HFF-Myc (cell line): Measurements from ENCODE around the gene PPY.
A peak's percentile ranks its signal among the peaks of the same experiment; 100 is the strongest.
"Not testable (repeated sequence)": the region's sequence is repeated elsewhere in the genome, so short reads cannot be mapped to it uniquely, and the experiment has no call there.

Experiments used
- DNase-seq: peaks from one replicate; pipeline ENCODE4 v3.0.0-alpha.2; 2011; ENCODE audit warnings: low read depth; ENCODE audit errors: extremely low read depth
- H3K4me3 ChIP-seq: replicated peaks from 2 replicates; pipeline ENCODE4 v1.5.1; 2011; ENCODE audit warnings: low read depth, mild to moderate bottlenecking, control low read depth, low read length
- TF ChIP-seq, protein P1 (sequence below): IDR thresholded peaks from 2 replicates; pipeline ENCODE4 v1.5.1; 2012; ENCODE audit warnings: mild to moderate bottlenecking, low read depth, low read length, control low read depth; ENCODE audit errors: missing control alignments

PPY gene

DNA sequence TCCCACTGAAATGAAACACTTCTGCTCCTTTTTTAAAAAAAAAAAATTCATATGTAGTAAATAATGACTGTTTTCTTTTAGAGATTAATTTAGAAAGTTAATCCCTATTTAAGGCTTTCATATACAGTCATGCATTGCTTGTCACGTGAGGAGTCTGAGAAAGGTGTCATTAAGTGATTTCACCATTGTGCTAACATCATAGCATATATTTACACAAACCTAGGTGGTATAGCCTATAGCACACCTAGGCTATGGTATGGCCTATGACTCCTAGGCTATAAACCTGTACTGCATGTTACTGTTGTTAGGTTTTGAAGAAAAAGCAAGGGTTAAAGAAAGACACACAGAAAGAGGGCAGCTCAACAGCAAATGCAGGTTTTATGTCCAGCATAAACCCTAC, 13.7 kb downstream of the PPY start:
- TF ChIP-seq, protein P1, sequence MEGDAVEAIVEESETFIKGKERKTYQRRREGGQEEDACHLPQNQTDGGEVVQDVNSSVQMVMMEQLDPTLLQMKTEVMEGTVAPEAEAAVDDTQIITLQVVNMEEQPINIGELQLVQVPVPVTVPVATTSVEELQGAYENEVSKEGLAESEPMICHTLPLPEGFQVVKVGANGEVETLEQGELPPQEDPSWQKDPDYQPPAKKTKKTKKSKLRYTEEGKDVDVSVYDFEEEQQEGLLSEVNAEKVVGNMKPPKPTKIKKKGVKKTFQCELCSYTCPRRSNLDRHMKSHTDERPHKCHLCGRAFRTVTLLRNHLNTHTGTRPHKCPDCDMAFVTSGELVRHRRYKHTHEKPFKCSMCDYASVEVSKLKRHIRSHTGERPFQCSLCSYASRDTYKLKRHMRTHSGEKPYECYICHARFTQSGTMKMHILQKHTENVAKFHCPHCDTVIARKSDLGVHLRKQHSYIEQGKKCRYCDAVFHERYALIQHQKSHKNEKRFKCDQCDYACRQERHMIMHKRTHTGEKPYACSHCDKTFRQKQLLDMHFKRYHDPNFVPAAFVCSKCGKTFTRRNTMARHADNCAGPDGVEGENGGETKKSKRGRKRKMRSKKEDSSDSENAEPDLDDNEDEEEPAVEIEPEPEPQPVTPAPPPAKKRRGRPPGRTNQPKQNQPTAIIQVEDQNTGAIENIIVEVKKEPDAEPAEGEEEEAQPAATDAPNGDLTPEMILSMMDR = no peak
- H3K4me3 ChIP-seq = no peak overlapping the region
- DNase-seq = no peak

DNA sequence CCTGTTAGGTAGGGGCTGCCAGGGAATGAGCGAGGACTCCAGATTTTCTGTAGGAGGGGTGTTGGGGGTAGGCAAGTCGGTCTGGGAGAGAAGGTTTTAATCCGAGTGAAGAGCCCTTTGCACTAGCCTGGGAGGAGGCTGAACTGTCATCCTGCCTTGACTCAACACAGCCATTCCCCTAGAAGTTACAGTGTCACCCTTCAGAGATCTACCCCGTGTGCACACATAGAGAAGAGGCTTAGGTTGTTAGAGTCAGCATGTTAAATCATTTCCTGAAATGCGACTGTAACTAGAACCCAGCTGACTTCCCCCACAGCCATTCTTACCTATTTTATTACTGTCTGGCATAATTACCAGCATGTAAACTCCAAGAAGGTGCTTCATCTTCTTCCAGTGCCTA, 14.3 kb downstream of the PPY start:
- H3K4me3 ChIP-seq, DNase-seq: not testable (repeated sequence)

DNA sequence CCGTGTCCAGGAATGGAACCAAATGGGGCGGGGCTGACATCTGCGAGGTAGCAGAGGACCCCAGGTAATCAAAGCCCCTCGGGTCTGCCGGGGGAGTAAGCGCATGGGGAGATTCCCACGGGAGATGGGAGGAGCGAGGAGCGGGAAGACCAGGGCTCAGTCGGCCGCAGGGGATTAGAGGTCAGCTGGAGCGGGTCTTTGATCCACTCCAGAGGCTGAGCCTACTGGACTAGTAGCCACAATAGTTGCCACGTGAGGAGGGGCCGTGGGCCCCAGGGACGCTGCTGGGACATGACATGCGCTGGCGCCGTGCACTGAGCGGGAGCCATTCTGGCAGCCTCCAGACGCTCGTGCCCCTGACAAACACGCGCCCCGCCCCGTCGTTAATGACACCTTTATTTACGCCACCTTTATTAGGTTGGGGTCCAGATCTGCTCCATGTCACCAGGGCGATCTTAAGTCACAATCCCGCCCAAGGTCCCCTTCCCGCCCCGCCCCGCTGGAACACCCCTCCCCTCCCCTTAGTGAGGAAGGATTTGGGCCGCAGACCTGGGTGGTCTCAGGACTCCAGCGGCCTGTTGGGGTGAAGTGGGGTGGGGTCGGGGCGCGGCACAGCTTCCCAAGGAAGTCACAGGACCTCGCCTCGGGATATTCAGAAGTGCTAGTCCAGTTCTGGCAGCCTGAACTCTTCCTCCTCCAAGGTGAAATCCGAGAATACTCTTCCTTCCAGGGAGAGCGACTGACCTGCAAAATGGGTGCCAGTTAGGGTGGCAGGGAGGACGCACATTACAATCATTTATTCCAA, 15.0 kb downstream of the PPY start:
- TF ChIP-seq, protein P1 = no peak
- H3K4me3 ChIP-seq = no peak overlapping the region
- DNase-seq = no peak

DNA sequence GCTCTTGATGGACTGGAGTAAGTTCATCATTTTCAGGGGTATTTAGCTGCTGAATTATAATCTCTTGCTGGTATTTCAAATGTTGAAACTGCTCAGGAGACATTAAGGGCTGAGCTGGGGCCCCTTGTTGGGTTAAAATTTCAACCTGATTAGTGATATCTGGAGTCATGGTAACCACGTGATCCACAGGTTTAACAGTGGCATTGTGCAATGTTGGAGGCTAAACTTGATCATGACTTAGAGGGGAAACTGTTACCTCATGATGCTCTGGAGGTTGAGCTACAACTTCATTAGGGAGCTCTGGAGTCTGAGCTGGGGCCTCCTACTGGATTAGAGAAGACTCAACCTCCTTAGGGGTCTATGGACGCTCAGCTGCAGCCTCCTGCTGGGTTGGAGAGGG, 17.7 kb downstream of the PPY start:
- TF ChIP-seq, protein P1 = no peak
- no peak for DNase-seq
- H3K4me3 ChIP-seq = no peak overlapping the region

DNA sequence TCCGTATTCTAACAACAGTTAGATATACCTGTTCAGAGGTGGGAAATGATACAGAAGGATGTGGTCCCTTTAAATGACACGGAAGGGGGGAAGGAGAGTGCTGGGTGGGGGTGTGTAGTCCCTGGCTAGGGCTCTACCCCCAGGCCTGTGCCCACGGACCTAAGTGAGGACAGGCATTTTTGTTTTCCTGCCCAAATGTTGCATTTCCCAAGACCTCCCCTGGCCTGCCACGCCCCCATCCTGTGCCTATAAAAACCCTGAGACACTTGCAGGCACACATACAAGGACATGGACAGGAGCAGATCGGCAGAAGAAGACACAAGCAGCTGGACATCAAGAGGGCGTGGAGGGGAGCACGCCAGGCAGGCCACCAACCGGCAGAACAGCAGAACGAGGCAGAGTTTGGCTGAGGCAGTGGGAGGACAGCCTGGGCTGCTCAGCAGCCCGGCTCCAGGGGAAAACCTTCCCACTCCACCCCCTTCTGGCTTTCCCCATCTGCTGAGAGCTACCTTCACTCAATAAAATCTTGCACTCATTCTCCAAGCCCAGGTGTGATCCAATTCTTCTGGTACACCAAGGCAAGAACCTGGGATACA, 21.7 kb downstream of the PPY start:
- no peak for DNase-seq
- TF ChIP-seq, protein P1 = no peak
- no peak overlapping the region for H3K4me3 ChIP-seq

DNA sequence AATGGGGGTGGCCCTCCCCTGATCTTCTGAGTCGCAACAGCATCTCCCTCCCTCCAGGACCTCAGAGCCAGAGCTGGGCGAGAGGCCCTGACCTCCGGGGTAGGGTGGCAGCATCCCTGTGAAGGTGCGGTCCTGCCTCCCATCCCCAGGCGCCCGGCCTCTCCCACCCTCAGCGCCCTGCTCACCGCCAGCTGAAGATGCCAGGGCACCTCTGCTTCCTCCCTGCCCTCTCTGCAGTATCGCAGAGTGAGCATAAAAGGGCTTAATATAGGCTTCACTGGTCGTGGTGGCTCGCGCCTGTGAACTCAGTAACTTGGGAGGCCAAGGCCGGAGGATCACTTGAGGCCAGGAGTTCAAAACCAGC, 24.3 kb downstream of the PPY start:
- H3K4me3 ChIP-seq = no peak overlapping the region

DNA sequence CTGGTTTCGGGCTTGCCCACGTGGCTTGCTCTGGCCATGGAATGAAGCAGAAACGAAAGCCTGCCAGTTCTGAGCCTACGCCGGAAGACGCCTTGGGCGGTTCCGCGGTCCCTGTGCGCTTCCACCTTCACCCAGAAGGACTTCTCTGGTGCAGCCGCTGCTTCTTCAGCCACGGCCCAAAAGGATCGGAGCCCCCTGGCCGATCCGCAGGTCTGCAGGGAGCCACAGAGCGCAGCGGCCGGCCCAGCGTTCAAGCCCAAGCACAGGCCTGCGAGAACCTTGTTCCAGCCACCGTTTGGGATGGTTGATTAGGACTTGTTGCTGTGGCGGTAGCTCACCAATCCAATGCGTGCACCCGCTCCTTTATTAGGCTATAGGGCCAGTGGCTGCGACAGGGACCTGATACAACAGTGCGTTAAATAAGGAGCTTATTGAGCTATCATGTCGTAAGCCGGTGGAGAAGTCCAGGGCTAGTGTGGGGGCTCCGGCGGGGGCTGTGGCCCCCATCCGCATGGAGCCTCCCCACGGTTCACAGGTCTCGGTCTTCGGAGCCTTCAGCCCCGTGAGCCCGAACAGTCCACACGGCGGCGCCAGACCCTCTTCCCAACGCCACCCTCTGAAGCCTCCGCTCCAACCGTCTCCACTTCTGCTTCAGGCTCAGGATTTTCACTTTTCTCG, 24.8 kb downstream of the PPY start:
- TF ChIP-seq, protein P1 = peak; percentile 45
- DNase-seq = no peak
- no peak overlapping the region for H3K4me3 ChIP-seq

More for the DNA sequence above, 24.3 kb downstream of the PPY start:
- no peak for DNase-seq
- TF ChIP-seq, protein P1 = no peak
